ENCODE data around the gene CTXN2.

The CTXN2 gene

GRCh38 chr15:48168616-48169015 lies 22.8 kb upstream of the CTXN2 start:
- peaks cover 9% of the 10 kb centered on the region for H3K27me3 ChIP-seq (ENCODE audit: insufficient read depth, poor library complexity, severe bottlenecking)
- no peak for DNase-seq (ENCODE audit: low read depth in 1 of 2, low spot score in 1 of 2)
- no peak overlapping the region for H3K4me3 ChIP-seq (replicated peaks; ENCODE audit: insufficient read depth, low read length)
- TF ChIP-seq REST (IDR thresholded peaks at IDR 0.05; ENCODE audit: insufficient replicate concordance, low read depth), result no peak
- no peak overlapping the region for H3K27ac ChIP-seq (replicated peaks)

GRCh38 chr15:48170981-48171380 lies 20.5 kb upstream of the CTXN2 start:
- no peak for DNase-seq (ENCODE audit: low read depth in 1 of 2, low spot score in 1 of 2)
- Histone ChIP-seq H3K27me3 (ENCODE audit: insufficient read depth, poor library complexity, severe bottlenecking) (peaks cover 18% of the 10 kb centered on the region), H3K4me3 (replicated peaks; ENCODE audit: insufficient read depth, low read length) (no peak overlapping the region), H3K27ac (replicated peaks) (no peak overlapping the region)
- TF ChIP-seq GABPA (IDR thresholded peaks at IDR 0.05; ENCODE audit: low read depth) (no peak), POLR2AphosphoS5 (IDR thresholded peaks at IDR 0.05; ENCODE audit: low read depth) (no peak), REST (IDR thresholded peaks at IDR 0.05; ENCODE audit: insufficient replicate concordance, low read depth) (no peak), CTCF (IDR thresholded peaks at IDR 0.05; ENCODE audit: insufficient read depth, low read length) (no peak), SPI1 (IDR thresholded peaks at IDR 0.05; ENCODE audit: borderline replicate concordance, low read depth) (no peak)

GRCh38 chr15:48175126-48175525 lies 16.3 kb upstream of the CTXN2 start:
- Histone ChIP-seq H3K27me3 (ENCODE audit: insufficient read depth, poor library complexity, severe bottlenecking) (peaks cover 25% of the 10 kb centered on the region), H3K4me3 (replicated peaks; ENCODE audit: insufficient read depth, low read length) (no peak overlapping the region), H3K27ac (replicated peaks) (no peak overlapping the region)
- TF ChIP-seq REST (IDR thresholded peaks at IDR 0.05; ENCODE audit: insufficient replicate concordance, low read depth), result no peak
- no peak for TF ChIP-seq CTCF (IDR thresholded peaks at IDR 0.05; ENCODE audit: insufficient read depth, low read length)
- no peak for TF ChIP-seq SPI1 (IDR thresholded peaks at IDR 0.05; ENCODE audit: borderline replicate concordance, low read depth)
- TF ChIP-seq GABPA (IDR thresholded peaks at IDR 0.05; ENCODE audit: low read depth), result no peak
- TF ChIP-seq POLR2AphosphoS5 (IDR thresholded peaks at IDR 0.05; ENCODE audit: low read depth), result no peak
- DNase-seq (ENCODE audit: low read depth in 1 of 2, low spot score in 1 of 2), result no peak

- DNase-seq (ENCODE audit: low read depth in 1 of 2, low spot score in 1 of 2), result no peak
- H3K4me3 ChIP-seq (replicated peaks; ENCODE audit: insufficient read depth, low read length), result no peak overlapping the region
- TF ChIP-seq CTCF (IDR thresholded peaks at IDR 0.05; ENCODE audit: insufficient read depth, low read length) (no peak), POLR2AphosphoS5 (IDR thresholded peaks at IDR 0.05; ENCODE audit: low read depth) (no peak), SPI1 (IDR thresholded peaks at IDR 0.05; ENCODE audit: borderline replicate concordance, low read depth) (no peak), GABPA (IDR thresholded peaks at IDR 0.05; ENCODE audit: low read depth) (no peak)
- no peak overlapping the region for H3K27ac ChIP-seq (replicated peaks)
- H3K27me3 ChIP-seq (ENCODE audit: insufficient read depth, poor library complexity, severe bottlenecking), result peaks cover 25% of the 10 kb centered on the region
Measured at GRCh38 chr15:48176112-48176511, 15.4 kb upstream of the CTXN2 start.
